ENCODE data around the gene PTPRM.

The PTPRM gene

DNA sequence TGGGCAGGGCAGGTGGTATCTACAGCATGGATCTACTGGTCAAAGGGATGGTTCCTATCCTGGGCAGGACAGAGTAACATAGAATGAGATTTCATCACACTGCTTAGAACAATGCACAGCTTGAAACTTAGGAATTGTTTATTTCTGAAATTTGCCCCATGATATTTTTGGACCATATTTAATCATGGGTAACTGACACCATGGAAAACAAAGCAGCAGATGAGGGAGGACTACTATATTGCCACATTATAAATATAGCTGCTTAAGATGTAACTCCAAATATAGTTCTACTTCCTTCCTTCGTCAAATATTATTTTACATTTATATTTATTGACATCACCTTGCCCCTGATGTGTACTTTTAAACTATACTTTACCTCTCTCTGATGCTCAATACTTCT is 254.7 kb downstream of the PTPRM start:
- DNase-seq = no peak

DNA sequence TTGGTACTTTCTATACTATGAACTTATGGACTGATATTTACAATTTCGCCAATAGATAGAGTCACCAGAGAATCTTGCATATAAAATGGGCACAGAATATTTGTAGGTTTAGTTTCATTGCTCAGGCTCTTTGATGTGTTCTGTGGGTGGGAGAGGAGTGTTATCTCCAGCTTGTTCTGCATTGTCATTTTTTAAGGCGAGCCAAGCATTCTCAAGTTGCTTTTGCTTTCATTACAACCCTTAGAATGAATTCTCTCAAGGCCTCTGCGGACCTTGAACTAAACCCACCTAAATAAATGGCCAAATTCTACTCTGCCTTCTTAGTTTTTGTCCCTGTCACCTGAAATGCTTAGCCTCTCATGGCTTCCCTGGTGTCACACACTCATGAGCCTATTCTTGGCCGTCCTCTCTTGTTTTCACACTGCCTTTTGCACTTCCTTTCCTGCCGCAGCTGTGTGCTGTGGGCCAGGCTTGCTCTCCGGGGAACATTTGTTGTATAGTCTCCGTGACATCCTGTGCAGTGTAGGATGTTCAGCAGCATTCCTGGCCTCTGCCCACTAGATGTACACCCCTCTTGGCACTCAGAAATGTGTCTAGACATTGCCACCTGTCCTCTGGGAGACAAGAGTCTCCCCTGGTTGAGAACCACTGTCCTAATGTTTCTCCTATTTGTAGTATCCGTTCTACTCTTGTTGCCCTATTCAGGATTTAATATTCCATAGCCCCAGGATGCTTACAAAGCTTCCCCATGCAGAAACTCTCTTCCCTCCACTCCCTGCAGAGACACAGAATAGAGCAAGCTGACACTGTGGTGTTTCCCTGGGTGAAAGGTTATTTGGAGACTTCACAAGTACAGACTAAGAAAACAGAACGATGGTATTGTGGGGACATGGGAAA is 255.6 kb downstream of the PTPRM start:
- no peak for DNase-seq

- DNase-seq = no peak
These were observed 257.9 kb downstream of the PTPRM start for GRCh38 chr18:7824970-7825369.

- no peak for DNase-seq
These were observed 263.4 kb downstream of the PTPRM start for GRCh38 chr18:7830468-7830867.

DNA sequence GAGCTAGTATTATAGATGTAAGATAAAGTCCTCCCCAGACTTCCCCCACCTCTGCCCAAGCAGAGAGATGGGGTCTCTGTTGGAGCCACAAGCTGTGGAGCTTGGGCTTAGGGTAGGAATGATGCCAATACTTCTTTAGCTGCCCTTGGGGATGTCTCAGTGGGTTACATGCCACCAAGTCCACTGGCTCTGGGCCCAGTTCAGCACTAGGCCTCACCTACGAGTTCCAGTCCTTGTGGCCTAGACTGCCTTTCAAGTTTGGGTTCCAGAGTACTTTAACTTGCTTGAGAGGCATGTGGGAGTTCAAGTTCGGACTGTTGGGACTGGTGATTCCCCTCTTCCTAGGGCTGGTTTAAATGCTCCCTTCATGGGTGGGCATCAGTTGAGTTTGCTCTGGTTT is 272.4 kb downstream of the PTPRM start:
- no peak for DNase-seq

DNA sequence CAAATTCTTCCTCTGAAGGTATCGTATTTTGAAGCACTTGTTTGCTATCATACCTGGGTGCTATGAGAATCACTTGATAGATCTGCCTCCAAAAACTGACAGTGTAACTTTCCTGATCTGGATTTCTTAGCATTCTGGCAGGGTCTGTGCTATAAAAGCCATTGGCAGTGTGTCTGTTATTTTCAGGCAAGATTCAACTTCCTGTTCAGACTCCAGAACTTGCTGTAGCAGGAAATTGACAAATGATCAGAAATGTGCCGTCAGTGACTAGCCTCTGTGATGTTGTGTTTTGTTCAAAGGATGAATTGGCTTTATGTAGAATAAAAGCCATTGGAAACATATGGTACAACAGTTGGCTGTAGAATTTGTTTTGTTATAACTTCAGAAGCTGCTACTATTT is 273.3 kb downstream of the PTPRM start:
- no peak for DNase-seq

GRCh38 chr18:7844017-7844416 is 276.9 kb downstream of the PTPRM start:
- no peak for DNase-seq

- DNase-seq = no peak
These were observed 277.3 kb downstream of the PTPRM start for GRCh38 chr18:7844418-7844817.

DNA sequence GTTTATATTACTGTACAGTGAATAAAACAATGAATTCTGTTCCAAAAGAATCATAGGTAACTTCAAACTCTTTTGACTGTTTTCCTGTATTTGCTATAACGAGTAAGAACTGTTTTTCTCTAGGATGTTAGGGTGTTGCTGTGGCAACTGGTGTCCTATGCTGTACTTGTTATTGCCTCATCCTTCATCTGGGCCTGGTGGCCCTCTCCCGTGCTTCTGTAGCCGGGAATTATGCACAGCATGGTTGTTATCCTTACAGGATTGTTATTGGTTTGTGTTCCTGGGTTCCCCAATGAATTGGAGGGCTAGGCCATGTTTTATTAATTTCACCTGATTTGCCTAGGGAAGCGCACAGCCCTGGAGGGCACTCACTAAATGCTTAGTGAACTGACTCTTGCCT is 279.2 kb downstream of the PTPRM start:
- DNase-seq = no peak

- DNase-seq = no peak
These were observed 280.4 kb downstream of the PTPRM start for GRCh38 chr18:7847357-7848053.

DNA sequence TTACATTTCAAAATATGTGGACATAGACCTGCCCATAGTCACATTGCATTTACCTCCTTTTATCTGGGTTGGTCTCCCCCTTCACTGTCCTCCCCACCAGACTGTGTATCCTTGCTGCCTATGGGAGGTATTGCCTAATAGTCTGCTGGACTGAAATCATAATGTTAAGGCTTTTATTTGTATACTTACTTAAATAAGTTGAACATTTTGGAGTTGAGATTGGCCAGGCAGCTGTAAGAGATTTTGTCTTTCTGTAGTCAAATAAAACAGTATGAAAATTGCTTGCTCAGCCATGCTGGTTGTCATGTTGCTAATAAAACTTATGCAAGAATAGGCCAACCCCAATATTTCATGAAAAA is 280.9 kb downstream of the PTPRM start:
- no peak for DNase-seq

GRCh38 chr18:7850446-7850845 is 283.3 kb downstream of the PTPRM start:
- DNase-seq = no peak

- DNase-seq = no peak
These were observed 287.9 kb downstream of the PTPRM start for GRCh38 chr18:7855028-7855427.

DNA sequence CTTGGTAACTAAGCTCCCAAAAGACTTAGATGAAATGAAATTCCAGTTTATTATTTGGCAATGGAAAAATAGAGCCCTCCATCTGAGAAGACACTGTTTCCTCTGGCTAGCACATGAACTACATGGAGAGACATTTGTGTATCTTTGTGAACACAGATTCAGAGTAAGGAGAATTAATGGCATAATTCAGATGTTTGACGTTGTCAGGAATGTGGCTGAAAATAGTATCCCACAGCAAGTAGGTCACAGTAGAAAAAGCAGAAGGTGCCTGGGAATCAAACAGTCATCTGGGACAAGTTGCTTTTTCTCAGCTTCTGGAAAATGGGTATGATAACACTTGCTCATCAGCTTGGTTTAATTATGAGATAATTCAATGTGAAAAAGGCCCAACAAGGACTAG is 288.6 kb downstream of the PTPRM start:
- DNase-seq = no peak

GRCh38 chr18:7856116-7856515 is 289.0 kb downstream of the PTPRM start:
- DNase-seq = no peak

DNA sequence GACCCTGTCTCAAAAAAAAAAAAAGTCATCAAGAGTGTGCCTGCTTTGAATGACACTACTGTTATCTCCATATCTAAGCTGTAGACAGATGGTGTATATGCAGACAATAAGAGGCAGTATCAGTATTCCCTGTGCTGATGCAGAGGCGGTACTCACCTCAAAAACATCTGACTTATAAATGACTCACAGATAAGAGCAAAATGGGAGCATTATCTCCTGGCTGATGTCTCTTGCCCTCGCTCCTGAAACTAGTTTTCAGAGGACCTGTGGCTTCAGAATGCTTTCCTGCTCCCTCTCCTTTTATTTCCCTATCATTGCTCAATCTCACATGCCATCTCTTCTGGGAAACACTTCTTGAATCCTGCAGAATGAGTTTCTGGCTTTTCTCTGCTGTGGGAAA is 289.6 kb downstream of the PTPRM start:
- DNase-seq = no peak

DNA sequence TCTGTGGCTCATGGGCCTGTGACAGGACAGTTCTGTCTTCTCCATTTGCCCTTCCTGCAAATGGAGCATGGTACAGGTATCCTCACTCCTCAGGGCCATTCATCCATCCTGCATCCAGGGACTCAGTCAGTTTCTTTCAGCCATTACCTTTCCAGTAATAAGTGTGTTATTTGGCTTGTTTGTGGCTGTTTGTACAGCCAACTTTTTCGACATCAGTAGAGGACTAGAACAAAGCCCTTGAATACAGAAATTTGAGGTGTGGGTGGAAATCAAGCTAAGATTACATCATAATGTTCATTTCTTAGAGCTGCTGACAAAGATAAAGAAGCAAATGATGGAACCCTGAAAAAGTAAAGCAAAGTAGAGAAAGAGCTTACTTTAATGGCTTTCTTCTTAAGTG is 290.4 kb downstream of the PTPRM start:
- no peak for DNase-seq

GRCh38 chr18:7859122-7859521 is 292.0 kb downstream of the PTPRM start:
- DNase-seq = no peak

DNA sequence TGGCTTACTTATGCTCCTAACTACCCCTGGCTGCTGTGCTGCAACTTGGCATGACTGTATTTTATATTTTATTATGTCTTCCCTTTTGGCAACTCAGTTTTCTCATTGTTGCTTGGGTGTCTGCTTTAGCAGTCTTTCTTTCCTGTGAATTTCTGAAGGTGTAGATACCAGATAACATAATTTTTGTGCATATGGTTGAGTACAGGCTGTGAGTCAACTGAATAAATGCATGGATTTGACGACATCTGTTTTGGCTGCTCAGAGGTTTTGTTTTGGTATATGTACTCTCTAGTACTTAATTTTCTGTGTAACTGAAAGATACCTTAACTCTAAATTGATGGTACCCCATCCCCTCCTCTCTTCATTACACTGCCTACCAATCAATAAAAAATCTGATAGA is 303.1 kb downstream of the PTPRM start:
- no peak for DNase-seq

DNA sequence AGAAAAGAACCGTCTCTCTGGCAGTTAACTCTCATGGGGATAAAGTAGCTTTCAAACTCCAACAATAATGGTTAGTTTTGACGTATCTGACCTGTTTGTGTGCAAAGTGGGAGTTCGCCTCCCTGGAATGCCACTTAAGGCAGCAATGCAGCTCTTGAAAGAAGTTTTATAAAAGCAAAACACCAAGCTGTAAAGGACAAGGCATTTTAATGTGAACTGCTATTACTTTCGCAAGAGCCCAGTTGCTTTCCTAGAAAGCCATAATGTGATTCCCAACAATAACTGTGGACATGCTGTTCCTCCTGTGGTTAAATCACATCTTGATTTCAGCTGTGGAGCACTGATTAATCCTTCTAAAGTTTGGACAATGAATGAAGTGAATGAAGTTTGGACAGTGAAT is 303.7 kb downstream of the PTPRM start:
- DNase-seq = no peak

GRCh38 chr18:7871560-7872456 is 304.7 kb downstream of the PTPRM start:
- DNase-seq = no peak

GRCh38 chr18:7872569-7872968 is 305.5 kb downstream of the PTPRM start:
- no peak for DNase-seq

GRCh38 chr18:7873316-7873715 is 306.2 kb downstream of the PTPRM start:
- no peak for DNase-seq
